ENCODE results near the gene DCAKD.

DCAKD gene

GRCh38 chr17:44990994-44991393, 60.4 kb downstream of the DCAKD start:
- Histone ChIP-seq H3K4ac (ENCODE audit: low read depth, low read length) (no peak overlapping the region), H4K91ac (ENCODE audit: low read depth, low read length) (no peak overlapping the region)

DNA sequence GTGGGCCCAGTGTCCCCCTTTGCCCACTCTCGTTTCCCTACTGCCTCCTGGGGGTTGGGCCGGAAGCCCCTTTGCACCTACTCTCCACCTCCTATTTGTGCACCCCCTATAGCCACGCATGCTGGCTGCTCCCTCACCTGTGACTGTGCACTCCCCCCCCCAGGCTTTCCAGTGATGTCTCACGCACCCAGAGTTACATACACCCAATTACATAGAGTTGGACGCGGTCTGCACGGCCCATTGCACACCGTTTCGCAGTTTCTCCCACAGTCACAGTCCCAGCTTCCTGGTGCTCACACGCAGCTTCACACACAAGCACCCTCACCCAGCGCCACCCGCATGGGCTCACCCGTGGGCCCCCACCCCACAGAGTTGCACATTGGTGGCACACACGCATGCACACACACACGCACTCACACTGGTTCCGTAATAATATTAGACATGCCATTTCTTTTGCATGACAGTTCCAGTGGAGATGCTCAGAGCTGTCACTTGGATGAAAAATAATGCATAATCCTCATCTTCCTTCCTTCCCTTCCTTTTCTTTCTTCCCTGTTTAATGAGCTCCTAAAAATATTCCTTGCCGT, 61.8 kb downstream of the DCAKD start:
- Histone ChIP-seq H4K8ac (ENCODE audit: low read depth, low read length) (no peak overlapping the region), H3K23ac (ENCODE audit: low read length) (no peak overlapping the region)
- WGBS (ENCODE audit: extremely low coverage, insufficient coverage, insufficient read length) = no CpG with 5 or more reads among the region's 17 CpGs

More at GRCh38 chr17:44990994-44991393, 60.4 kb downstream of the DCAKD start:
- Histone ChIP-seq H3K4me1 (ENCODE audit: control insufficient read depth in 1 of 2, insufficient read depth in 2 of 2, low read length in 2 of 2) (peaks cover 0 to 3% of the 10 kb centered on the region in 2 experiments), H3K9ac (ENCODE audit: low read length) (no peak overlapping the region), H3K36me3 (ENCODE audit: control insufficient read depth in 1 of 2, insufficient read depth in 2 of 2, low read length in 2 of 2) (no peaks in the 10 kb centered on the region), H3K27me3 (ENCODE audit: insufficient read depth, low read length) (peaks cover 3% of the 10 kb centered on the region), H4K12ac (ENCODE audit: low read depth, low read length) (no peak overlapping the region), H2AK5ac (ENCODE audit: low read length) (no peak overlapping the region), H3K79me2 (ENCODE audit: control insufficient read depth, insufficient read depth, low read length, poor library complexity) (no peaks in the 10 kb centered on the region), H2BK12ac (ENCODE audit: low read length) (no peak overlapping the region), H3K23ac (ENCODE audit: low read length) (no peak overlapping the region), H3K79me1 (ENCODE audit: low read length) (no peaks in the 10 kb centered on the region), H2BK120ac (ENCODE audit: insufficient read depth, low read length, poor library complexity) (no peak overlapping the region), H3K9me3 (ENCODE audit: insufficient read depth, low read depth, low read length) (peaks cover 2% of the 10 kb centered on the region), H2BK5ac (ENCODE audit: low read depth, low read length, poor library complexity) (no peak overlapping the region), H3K18ac (ENCODE audit: low read length) (no peak overlapping the region), H3K4me3 (ENCODE audit: low read depth, low read length) (no peak overlapping the region), H3K14ac (ENCODE audit: low read length) (no peak overlapping the region), H2AFZ (ENCODE audit: insufficient read depth, low read length, poor library complexity) (no peak overlapping the region), H4K8ac (ENCODE audit: low read depth, low read length) (no peak overlapping the region), H3K27ac (ENCODE audit: low read depth, low read length) (no peak overlapping the region), H3K4me2 (ENCODE audit: low read length) (no peak overlapping the region)
- no CpG with 5 or more reads among the region's 10 CpGs for WGBS (ENCODE audit: extremely low coverage, insufficient coverage, insufficient read length)
- no peak for DNase-seq

DNA sequence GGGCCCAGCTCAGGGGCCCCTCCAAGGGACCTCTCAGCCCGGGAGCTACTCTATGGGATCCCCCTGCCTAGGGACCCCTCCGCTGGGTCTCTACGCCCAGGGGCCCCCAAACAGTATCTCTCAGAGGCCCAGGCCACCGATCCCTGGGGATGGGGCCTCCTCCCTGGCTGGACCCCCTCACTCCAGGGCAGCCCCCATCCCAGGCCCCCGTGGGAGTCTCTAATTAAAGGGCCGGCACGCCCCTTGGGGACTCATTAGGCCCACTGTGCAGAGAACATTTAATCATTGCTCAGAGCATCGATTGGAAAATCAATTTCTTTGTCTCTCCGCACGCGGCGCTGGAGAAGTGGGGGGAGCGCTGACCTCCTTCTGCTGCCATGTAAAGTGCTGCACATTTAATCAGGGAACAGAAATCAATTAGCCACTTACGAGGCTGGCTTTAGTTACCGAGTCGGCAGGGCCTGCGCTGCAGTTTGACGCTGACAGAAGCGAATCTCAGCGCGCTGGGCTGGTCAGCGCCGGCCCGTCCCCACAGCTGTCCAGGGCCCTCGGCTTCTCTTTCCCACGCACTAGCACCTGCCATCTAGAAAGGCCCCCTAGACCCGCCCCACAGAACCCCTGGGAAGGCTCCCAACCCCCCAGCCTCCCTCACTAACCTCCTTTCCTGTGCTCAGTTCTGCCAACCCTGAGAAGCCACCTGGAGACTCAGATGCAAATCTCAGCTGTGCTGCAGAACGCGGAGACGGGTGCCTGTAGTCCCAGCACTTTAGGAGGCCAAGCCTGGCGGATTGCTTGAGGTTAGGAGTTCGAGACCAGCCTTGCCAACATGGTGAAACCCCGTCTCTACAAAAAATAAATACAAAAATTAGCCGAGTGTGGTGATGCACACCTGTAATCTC, 63.1 kb downstream of the DCAKD start:
- Histone ChIP-seq H3K79me1 (ENCODE audit: low read length) (no peaks in the 10 kb centered on the region), H2BK12ac (ENCODE audit: low read length) (no peak overlapping the region), H3K36me3 (ENCODE audit: control insufficient read depth in 1 of 2, insufficient read depth in 2 of 2, low read length in 2 of 2) (no peaks in the 10 kb centered on the region), H2BK5ac (ENCODE audit: low read depth, low read length, poor library complexity) (no peak overlapping the region), H3K4me1 (ENCODE audit: control insufficient read depth in 1 of 2, insufficient read depth in 2 of 2, low read length in 2 of 2) (peaks cover 0 to 3% of the 10 kb centered on the region in 2 experiments), H3K4me2 (ENCODE audit: low read length) (peak overlapping the region; percentile 57), H3K9me3 (ENCODE audit: insufficient read depth, low read depth, low read length) (peaks cover 4% of the 10 kb centered on the region), H2AFZ (ENCODE audit: insufficient read depth, low read length, poor library complexity) (no peak overlapping the region), H3K4ac (ENCODE audit: low read depth, low read length) (no peak overlapping the region), H2BK120ac (ENCODE audit: insufficient read depth, low read length, poor library complexity) (no peak overlapping the region), H4K12ac (ENCODE audit: low read depth, low read length) (no peak overlapping the region), H2AK5ac (ENCODE audit: low read length) (no peak overlapping the region), H3K79me2 (ENCODE audit: control insufficient read depth, insufficient read depth, low read length, poor library complexity) (no peaks in the 10 kb centered on the region), H3K9ac (ENCODE audit: low read length) (no peak overlapping the region), H3K18ac (ENCODE audit: low read length) (no peak overlapping the region), H4K8ac (ENCODE audit: low read depth, low read length) (no peak overlapping the region), H4K91ac (ENCODE audit: low read depth, low read length) (peak overlapping the region; percentile 43), H3K4me3 (ENCODE audit: low read depth, low read length) (no peak overlapping the region), H3K27ac (ENCODE audit: low read depth, low read length) (no peak overlapping the region), H3K14ac (ENCODE audit: low read length) (no peak overlapping the region), H3K23ac (ENCODE audit: low read length) (no peak overlapping the region), H3K27me3 (ENCODE audit: insufficient read depth, low read length) (peaks cover 3% of the 10 kb centered on the region)
- DNase-seq = no peak
- WGBS (ENCODE audit: extremely low coverage, insufficient coverage, insufficient read length) = no CpG with 5 or more reads among the region's 34 CpGs

More for the DNA sequence above, 61.8 kb downstream of the DCAKD start:
- Histone ChIP-seq H4K12ac (ENCODE audit: low read depth, low read length) (no peak overlapping the region), H2BK120ac (ENCODE audit: insufficient read depth, low read length, poor library complexity) (no peak overlapping the region), H3K79me2 (ENCODE audit: control insufficient read depth, insufficient read depth, low read length, poor library complexity) (no peaks in the 10 kb centered on the region), H3K4me2 (ENCODE audit: low read length) (no peak overlapping the region), H3K4ac (ENCODE audit: low read depth, low read length) (no peak overlapping the region), H3K18ac (ENCODE audit: low read length) (no peak overlapping the region), H2AFZ (ENCODE audit: insufficient read depth, low read length, poor library complexity) (no peak overlapping the region), H2BK12ac (ENCODE audit: low read length) (no peak overlapping the region), H4K91ac (ENCODE audit: low read depth, low read length) (no peak overlapping the region), H3K4me1 (ENCODE audit: control insufficient read depth in 1 of 2, insufficient read depth in 2 of 2, low read length in 2 of 2) (peaks cover 0 to 3% of the 10 kb centered on the region in 2 experiments), H3K4me3 (ENCODE audit: low read depth, low read length) (peak overlapping the region; percentile 31), H3K79me1 (ENCODE audit: low read length) (no peaks in the 10 kb centered on the region), H3K9me3 (ENCODE audit: insufficient read depth, low read depth, low read length) (peaks cover 4% of the 10 kb centered on the region), H3K14ac (ENCODE audit: low read length) (no peak overlapping the region), H2AK5ac (ENCODE audit: low read length) (no peak overlapping the region), H2BK5ac (ENCODE audit: low read depth, low read length, poor library complexity) (no peak overlapping the region), H3K27ac (ENCODE audit: low read depth, low read length) (no peak overlapping the region), H3K36me3 (ENCODE audit: control insufficient read depth in 1 of 2, insufficient read depth in 2 of 2, low read length in 2 of 2) (no peaks in the 10 kb centered on the region), H3K9ac (ENCODE audit: low read length) (no peak overlapping the region), H3K27me3 (ENCODE audit: insufficient read depth, low read length) (peaks cover 3% of the 10 kb centered on the region)
- DNase-seq = no peak

- no peak overlapping the region for H3K14ac ChIP-seq (ENCODE audit: low read length)
- H4K8ac ChIP-seq (ENCODE audit: low read depth, low read length) = no peak overlapping the region
- H3K27me3 ChIP-seq (ENCODE audit: insufficient read depth, low read length) = peaks cover 3% of the 10 kb centered on the region
- H3K79me2 ChIP-seq (ENCODE audit: control insufficient read depth, insufficient read depth, low read length, poor library complexity) = no peaks in the 10 kb centered on the region
- H2AFZ ChIP-seq (ENCODE audit: insufficient read depth, low read length, poor library complexity) = no peak overlapping the region
- no peak overlapping the region for H3K9ac ChIP-seq (ENCODE audit: low read length)
- H2BK5ac ChIP-seq (ENCODE audit: low read depth, low read length, poor library complexity) = no peak overlapping the region
- no peak overlapping the region for H4K12ac ChIP-seq (ENCODE audit: low read depth, low read length)
- peak overlapping the region; percentile 16 for H3K4me3 ChIP-seq (ENCODE audit: low read depth, low read length)
- no peak overlapping the region for H3K27ac ChIP-seq (ENCODE audit: low read depth, low read length)
- peaks cover 3% of the 10 kb centered on the region for H3K9me3 ChIP-seq (ENCODE audit: insufficient read depth, low read depth, low read length)
- no peak overlapping the region for H3K18ac ChIP-seq (ENCODE audit: low read length)
- no peak overlapping the region for H2AK5ac ChIP-seq (ENCODE audit: low read length)
- no peak for DNase-seq
- H3K36me3 ChIP-seq (ENCODE audit: control insufficient read depth in 1 of 2, insufficient read depth in 2 of 2, low read length in 2 of 2) = no peaks in the 10 kb centered on the region
- no peak overlapping the region for H2BK120ac ChIP-seq (ENCODE audit: insufficient read depth, low read length, poor library complexity)
- H3K4ac ChIP-seq (ENCODE audit: low read depth, low read length) = no peak overlapping the region
- peaks cover 0 to 3% of the 10 kb centered on the region in 2 experiments for H3K4me1 ChIP-seq (ENCODE audit: control insufficient read depth in 1 of 2, insufficient read depth in 2 of 2, low read length in 2 of 2)
- H3K4me2 ChIP-seq (ENCODE audit: low read length) = no peak overlapping the region
- no peak overlapping the region for H4K91ac ChIP-seq (ENCODE audit: low read depth, low read length)
- H2BK12ac ChIP-seq (ENCODE audit: low read length) = no peak overlapping the region
- no peak overlapping the region for H3K23ac ChIP-seq (ENCODE audit: low read length)
- no peaks in the 10 kb centered on the region for H3K79me1 ChIP-seq (ENCODE audit: low read length)
- no CpG with 5 or more reads among the region's 4 CpGs for WGBS (ENCODE audit: extremely low coverage, insufficient coverage, insufficient read length)
Observed at GRCh38 chr17:44983563-44983962, 67.9 kb downstream of the DCAKD start.
